HG03039 (cell line): ENCODE measurements around the gene FGGY.
"Not testable (repeated sequence)": the region's sequence is repeated elsewhere in the genome, so short reads cannot be mapped to it uniquely, and the experiment has no call there.

Source experiments
- ATAC-seq: cut with Tn5 transposase; IDR thresholded peaks from one replicate; pipeline ENCODE4 v1.9.1; 2021; ENCODE audit warnings: mild to moderate bottlenecking, moderate library complexity; ENCODE audit not compliant: unreplicated experiment

FGGY gene

GRCh38 chr1:59530119-59530518, 233.2 kb downstream of the FGGY start:
- no peak for ATAC-seq

DNA sequence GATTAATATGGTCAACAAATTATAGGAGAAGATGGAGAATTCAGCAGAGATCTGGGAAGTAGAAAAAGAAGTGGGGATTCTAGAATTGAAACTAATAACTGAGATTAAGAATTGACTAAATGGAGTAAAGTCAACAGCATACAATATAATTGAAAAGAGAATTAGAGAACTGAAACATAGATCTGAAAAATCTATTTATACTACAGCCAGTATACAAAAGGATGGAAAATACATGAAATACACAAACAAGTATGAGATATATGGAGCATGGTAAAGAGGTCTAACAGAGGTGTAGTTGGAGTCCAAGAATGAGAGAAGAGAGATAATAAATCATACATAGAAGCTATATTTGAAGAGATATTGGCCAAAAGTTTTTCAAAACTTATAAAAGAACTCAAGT, 235.2 kb downstream of the FGGY start:
- no peak for ATAC-seq

- not testable (repeated sequence) for ATAC-seq
Observed at GRCh38 chr1:59538476-59538875, 241.6 kb downstream of the FGGY start.

GRCh38 chr1:59539961-59540681, 243.2 kb downstream of the FGGY start:
- ATAC-seq: no peak

GRCh38 chr1:59541161-59541560, 244.3 kb downstream of the FGGY start:
- ATAC-seq: no peak

DNA sequence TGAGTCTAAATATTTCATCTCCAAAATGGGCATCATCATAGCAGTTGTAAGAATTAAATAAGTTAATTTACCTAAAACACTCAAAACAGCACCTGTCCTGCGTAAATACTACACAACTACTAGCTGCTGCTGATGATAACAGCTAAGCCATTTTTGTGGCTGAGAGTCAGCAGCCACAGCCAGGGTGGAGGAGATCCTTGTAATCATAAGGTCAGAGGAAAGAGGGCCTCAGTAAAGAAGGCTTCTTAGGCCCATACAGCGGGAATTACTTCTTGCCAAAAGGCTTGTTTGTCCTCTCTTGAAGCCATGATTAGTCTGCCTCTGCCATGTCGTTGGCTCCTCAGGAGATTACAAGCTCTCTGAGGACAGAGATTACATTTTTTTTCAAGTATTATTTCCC, 245.0 kb downstream of the FGGY start:
- no peak for ATAC-seq

- ATAC-seq: no peak
Observed at GRCh38 chr1:59543211-59543668, 246.3 kb downstream of the FGGY start.

DNA sequence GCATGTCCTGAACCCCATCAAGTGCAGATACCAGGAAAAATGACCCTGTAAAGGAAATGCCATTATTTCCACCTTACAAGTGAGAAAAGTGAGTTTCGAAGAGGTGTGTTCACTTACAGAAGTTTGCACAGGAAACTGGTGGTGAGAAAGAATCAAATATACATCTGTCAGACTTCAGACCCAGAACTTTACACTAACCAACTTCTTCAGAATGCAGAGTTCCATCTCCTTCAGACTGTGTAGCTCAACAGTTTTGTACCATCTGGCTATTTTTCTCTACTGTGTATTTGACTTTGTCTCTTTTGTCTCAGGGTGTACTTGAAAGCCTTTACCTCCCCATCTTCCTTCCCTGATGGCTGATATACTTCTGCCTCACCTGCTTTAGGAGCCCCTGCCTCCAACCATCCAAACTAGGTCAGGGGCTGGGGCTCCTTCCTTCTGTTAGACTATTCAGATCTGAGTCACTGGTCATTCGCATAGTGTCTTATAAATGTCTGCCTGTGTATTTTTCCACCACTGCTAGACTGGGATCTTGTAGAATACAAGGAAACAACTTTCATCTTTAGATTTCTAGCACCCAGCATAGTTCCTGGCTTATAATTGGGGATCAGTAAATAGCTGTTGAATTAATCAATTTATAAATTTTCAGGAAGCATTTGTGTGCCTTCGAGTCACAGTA, 247.9 kb downstream of the FGGY start:
- ATAC-seq: no peak

DNA sequence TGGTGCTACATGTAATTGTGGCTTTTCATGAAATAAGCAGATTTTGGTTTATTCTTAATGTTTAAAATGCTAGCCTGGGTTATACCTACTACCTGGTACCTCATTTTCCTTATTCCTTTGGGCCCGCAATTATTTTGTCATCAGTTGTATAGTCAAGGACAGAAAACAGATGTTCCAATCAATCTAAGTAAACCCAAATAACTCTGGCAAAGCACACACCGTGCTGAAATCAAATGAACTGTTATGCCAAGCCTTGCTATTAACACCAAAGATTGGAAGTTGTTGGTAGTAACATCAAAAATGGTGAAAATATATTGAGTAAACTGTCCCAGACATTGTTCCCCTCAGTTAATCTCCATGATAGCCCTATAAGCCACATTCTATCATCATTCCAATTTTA, 248.9 kb downstream of the FGGY start:
- ATAC-seq: no peak

GRCh38 chr1:59549066-59549837, 252.4 kb downstream of the FGGY start:
- ATAC-seq: no peak

DNA sequence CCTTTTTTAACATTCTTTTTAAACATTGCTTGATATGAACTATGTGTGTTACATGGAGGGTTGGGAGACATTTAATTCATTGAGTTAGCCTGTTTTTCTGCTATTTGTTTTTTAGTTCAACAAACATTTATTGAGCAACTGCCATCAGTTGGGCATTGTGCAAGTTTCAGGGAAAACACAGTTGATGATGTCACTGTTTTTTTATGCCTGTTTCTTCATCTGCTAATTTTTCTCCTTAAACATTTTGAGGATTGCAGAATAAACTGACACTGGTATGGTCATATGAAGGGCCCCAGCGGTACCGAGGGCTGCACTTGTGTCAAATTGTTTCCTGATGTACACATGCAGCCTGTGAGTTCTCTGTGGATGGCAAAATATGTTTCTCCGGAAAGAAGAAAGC, 253.0 kb downstream of the FGGY start:
- no peak for ATAC-seq

DNA sequence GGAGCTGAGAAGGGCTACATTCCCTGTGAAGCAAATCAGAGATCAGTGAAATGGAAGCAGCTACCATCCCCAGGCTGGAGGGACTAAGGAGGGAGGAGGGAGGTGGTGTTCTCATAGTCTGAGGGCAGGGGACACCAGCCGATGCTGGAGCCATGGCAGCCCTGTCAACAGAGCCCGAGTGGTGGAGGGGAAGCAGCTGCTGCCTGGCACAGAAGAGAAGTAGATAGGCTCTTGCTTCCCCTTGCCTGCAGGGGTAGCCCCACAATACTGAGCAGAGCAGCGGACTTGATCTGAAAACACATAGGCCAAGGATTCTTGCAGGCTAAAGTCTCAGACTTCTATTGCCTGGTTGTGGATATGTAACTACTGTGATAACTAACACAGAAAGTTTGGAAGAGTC, 255.1 kb downstream of the FGGY start:
- no peak for ATAC-seq

GRCh38 chr1:59553371-59553770, 256.5 kb downstream of the FGGY start:
- no peak for ATAC-seq

GRCh38 chr1:59554011-59554663, 257.2 kb downstream of the FGGY start:
- no peak for ATAC-seq

DNA sequence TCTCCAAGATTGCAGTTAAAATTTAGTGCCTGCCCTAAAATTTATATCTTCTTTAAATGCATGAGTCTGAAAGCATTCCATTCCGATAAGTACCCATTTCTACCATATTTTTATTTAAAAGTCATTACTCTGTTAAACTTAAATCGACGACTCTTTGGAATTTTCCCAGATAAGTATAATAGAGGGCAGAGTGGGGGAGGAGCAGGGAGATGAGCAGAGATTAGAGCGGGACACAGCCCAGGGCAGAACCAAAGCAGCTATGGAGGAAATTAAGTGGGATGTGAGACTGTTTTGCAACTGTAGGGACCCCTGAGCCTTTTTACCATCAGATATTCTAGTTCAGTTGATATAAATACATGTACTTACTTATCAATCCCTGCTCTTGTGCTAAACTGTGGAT, 257.9 kb downstream of the FGGY start:
- no peak for ATAC-seq

GRCh38 chr1:59556398-59556797, 259.5 kb downstream of the FGGY start:
- no peak for ATAC-seq

GRCh38 chr1:59556802-59557548, 260.1 kb downstream of the FGGY start:
- ATAC-seq: no peak

GRCh38 chr1:59557549-59557885, 260.6 kb downstream of the FGGY start:
- no peak for ATAC-seq

GRCh38 chr1:59558580-59558979, 261.7 kb downstream of the FGGY start:
- ATAC-seq: not testable (repeated sequence)

DNA sequence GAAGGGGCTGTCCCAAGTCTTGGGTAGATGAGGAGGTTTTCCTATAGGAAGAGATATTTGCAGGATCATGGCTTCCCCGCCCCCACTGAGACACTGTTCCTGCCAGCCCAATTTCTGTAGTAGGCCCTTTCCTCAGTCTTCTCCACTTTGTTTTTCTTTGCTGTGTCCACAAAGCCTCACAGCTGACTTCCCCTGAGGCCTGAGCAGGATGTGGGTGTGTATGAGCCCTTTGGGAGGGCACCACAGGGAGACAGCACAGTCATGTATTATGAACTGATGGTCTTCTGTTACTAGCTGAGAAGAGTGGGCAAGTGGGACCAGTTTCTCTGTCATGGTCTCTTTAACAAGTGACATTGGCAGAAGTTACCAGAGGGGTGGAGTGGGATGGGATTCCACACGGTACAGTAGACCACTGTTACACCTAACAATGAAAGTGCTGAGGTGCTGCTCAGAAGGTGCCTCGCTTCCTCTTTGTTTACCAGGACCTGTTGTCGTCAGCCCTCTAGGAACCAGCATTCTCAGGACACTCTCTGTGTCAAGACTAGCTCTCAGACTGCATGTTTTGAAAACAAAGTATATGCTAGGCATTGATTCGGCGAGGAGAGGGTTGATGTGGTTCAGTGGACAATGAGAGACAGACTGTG, 264.0 kb downstream of the FGGY start:
- no peak for ATAC-seq
